Gastrocnemius medialis (tissue), 4 donors: Measurements from ENCODE around the gene TEX2. TPM values are rescaled to one million over a fixed set of nuclear protein-coding genes. Genes with fewer than 3 reads are reported as not detected.

Experiments
- ATAC-seq, 2 donors: fragments of 150-250 bp; one replicate each; pipeline ENCODE4 v1.9.1; 2016
- DNase-seq, 2 donors: peaks; one replicate each; pipeline ENCODE4 v3.0.0-alpha.2; 2019
- H3K27ac ChIP-seq, 4 donors: fragments of 200-600 bp; sonication (generic); 1 replicate in 1 of 4; 2 replicates in 3 of 4; pipeline ENCODE4 v1.5.1; 2016 to 2018; ENCODE audit warnings: mild to moderate bottlenecking in 2 of 4, moderate library complexity in 1 of 4
- H3K27me3 ChIP-seq, 3 donors: fragments of 200-600 bp; sonication (generic) in 2 of 3; 1 replicate in 1 of 3; 2 replicates in 2 of 3; pipeline versions ENCODE4 v1.5.1 to v1.6.0; 2016 to 2019; ENCODE audit warnings: mild to moderate bottlenecking in 1 of 3, moderate library complexity in 1 of 3
- H3K36me3 ChIP-seq, 2 donors: fragments of 200-600 bp; sonication (generic) in 1 of 2; one replicate each; pipeline ENCODE4 v1.5.1; 2017 to 2018
- H3K4me1 ChIP-seq, 2 donors: fragments of 200-600 bp; sonication (generic) in 1 of 2; one replicate each; pipeline ENCODE4 v1.5.1; 2016 to 2017; ENCODE audit warnings: mild to moderate bottlenecking in 2 of 2
- H3K4me3 ChIP-seq, 4 donors: fragments of 200-600 bp; sonication (generic) in 3 of 4; 1 replicate in 1 of 4; 2 replicates in 3 of 4; pipeline ENCODE4 v1.5.1; 2016 to 2019; ENCODE audit warnings: mild to moderate bottlenecking in 2 of 4
- H3K9me3 ChIP-seq, 3 donors: fragments of 200-600 bp; sonication (generic) in 2 of 3; 1 replicate in 1 of 3; 2 replicates in 2 of 3; pipeline ENCODE4 v1.5.1; 2016 to 2019
- POLR2A ChIP-seq, 2 donors: fragments of 450-650 bp; IDR thresholded peaks; one replicate each; pipeline ENCODE4 v1.6.1; 2017; ENCODE audit warnings: antibody characterized with exemption in 2 of 2, mild to moderate bottlenecking in 2 of 2, moderate library complexity in 2 of 2
- in situ Hi-C, 4 donors: fragments of 200-750 bp; cut with MboI; loops; one replicate each; pipeline versions ENCODE4 v1.15.0 to v1.8.0; 2017; ENCODE audit warnings: low sequenced_read_pairs in 4 of 4
- intact Hi-C: fragments of 100-400 bp; cut with DNase I; formaldehyde crosslinking; loops from one replicate; pipeline ENCODE4 v1.15.1; 2023; ENCODE audit warnings: low total_unique reads
- total RNA-seq, 4 donors: library from RNA; depleted of rRNA; stranded (reverse); fragments of >200 nt; gene quantifications; one replicate each; pipeline versions ENCODE4 v1.1.0 to v1.2.3, GENCODE V29; 2016
- TF ChIP-seq, protein P1 (sequence below), 5 experiments: fragments of 450-650 bp in 3 of 5; fragments of 200-600 bp in 2 of 5; sonication (generic) in 2 of 5; IDR thresholded peaks in 4 of 5; conservative IDR thresholded peaks in 1 of 5; 1 replicate in 4 of 5; 2 replicates in 1 of 5; pipeline ENCODE4 v1.5.1; 2016 to 2019; ENCODE audit warnings: antibody characterized with exemption in 5 of 5, mild to moderate bottlenecking in 3 of 5, moderate library complexity in 3 of 5

TEX2 gene
- total RNA-seq, 4 donors from 2014 or later: 39.0 to 91.1 (median 77.4) TPM

- Histone ChIP-seq H3K36me3 (peaks cover 0 to 6% of the 10 kb centered on the region in 2 donors), H3K4me3 (no peak overlapping the region), H3K4me1 (peaks cover 55 to 72% of the 10 kb centered on the region in 2 donors), H3K27ac (peak overlapping the region; percentile 98 to 99 (median 98)), H3K9me3 (no peaks in the 10 kb centered on the region), H3K27me3 (no peaks in the 10 kb centered on the region)
- in situ Hi-C loops: no loop called here
- no peak for TF ChIP-seq POLR2A (IDR thresholded peaks at IDR 0.05)
- TF ChIP-seq, protein P1, sequence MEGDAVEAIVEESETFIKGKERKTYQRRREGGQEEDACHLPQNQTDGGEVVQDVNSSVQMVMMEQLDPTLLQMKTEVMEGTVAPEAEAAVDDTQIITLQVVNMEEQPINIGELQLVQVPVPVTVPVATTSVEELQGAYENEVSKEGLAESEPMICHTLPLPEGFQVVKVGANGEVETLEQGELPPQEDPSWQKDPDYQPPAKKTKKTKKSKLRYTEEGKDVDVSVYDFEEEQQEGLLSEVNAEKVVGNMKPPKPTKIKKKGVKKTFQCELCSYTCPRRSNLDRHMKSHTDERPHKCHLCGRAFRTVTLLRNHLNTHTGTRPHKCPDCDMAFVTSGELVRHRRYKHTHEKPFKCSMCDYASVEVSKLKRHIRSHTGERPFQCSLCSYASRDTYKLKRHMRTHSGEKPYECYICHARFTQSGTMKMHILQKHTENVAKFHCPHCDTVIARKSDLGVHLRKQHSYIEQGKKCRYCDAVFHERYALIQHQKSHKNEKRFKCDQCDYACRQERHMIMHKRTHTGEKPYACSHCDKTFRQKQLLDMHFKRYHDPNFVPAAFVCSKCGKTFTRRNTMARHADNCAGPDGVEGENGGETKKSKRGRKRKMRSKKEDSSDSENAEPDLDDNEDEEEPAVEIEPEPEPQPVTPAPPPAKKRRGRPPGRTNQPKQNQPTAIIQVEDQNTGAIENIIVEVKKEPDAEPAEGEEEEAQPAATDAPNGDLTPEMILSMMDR (IDR thresholded peaks at IDR 0.05 in 4 of 5, conservative IDR thresholded peaks at IDR 0.05 in 1 of 5): no peak
- DNase-seq (no peak), ATAC-seq (no peak)
- intact Hi-C loops: no loop called here
These were observed 101.5 kb downstream of the TEX2 start for GRCh38 chr17:64161380-64162176.

DNA sequence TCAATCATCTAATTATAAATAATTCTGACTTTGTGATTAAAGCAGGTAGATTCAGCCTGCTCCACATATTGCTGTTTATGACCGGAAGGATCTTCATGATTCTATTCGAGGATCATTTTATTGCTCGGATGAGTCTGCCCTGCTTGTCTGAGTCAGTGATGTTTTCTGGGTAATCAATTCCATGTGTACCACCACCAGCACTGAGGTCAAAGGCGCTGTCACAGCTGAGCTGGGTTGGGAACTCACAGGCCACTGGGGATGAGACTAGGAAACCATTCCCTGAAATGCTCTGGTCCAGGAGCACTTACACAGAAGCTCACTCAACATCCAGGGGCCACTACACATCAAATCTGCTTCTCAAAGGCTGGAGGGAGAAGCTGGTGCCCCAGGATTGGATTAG, 102.7 kb downstream of the TEX2 start:
- Histone ChIP-seq H3K36me3 (peaks cover 0 to 6% of the 10 kb centered on the region in 2 donors), H3K4me3 (no peak overlapping the region), H3K27me3 (no peaks in the 10 kb centered on the region), H3K9me3 (no peaks in the 10 kb centered on the region), H3K27ac (peak overlapping the region; percentile 98 to 99 (median 98)), H3K4me1 (peaks cover 65 to 82% of the 10 kb centered on the region in 2 donors)
- TF ChIP-seq, protein P1 (IDR thresholded peaks at IDR 0.05 in 4 of 5, conservative IDR thresholded peaks at IDR 0.05 in 1 of 5): no peak
- TF ChIP-seq POLR2A (IDR thresholded peaks at IDR 0.05): no peak
- in situ Hi-C loops (no loop called here), intact Hi-C loops (no loop called here)
- DNase-seq (no peak), ATAC-seq (no peak)

- DNase-seq (peak in 1 of 2 donors; percentile 80), ATAC-seq (peak in 1 of 2 donors; percentile 22)
- Histone ChIP-seq H3K4me1 (peaks cover 79 to 96% of the 10 kb centered on the region in 2 donors), H3K27ac (peak overlapping the region; percentile 98 to 99 (median 98)), H3K9me3 (no peaks in the 10 kb centered on the region), H3K36me3 (peaks cover 0 to 6% of the 10 kb centered on the region in 2 donors), H3K4me3 (no peak overlapping the region), H3K27me3 (no peaks in the 10 kb centered on the region)
- intact Hi-C loops (no loop called here), in situ Hi-C loops (no loop called here)
- no peak for TF ChIP-seq POLR2A (IDR thresholded peaks at IDR 0.05)
- TF ChIP-seq, protein P1 (IDR thresholded peaks at IDR 0.05 in 4 of 5, conservative IDR thresholded peaks at IDR 0.05 in 1 of 5): no peak
These were observed 104.0 kb downstream of the TEX2 start for GRCh38 chr17:64158831-64159590.

DNA sequence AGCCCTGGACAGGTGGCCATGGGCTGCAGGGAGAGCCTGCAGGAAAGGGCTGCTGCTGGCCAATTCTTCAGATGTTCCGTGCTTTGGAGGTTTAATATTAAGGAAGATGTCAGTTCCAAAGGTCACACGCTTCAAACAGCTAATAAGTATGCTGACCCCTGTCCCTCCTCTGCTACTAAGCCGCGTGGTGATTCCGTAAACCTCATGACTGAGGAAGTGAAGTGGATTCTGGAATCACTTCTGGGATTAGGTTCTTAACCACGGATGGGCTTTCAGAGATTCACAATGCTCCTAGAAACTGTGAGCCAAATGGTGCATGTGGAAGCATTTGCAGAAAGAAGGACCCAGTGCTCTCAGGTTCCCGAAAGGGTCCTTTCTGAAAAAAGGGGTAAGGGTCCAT, 104.7 kb downstream of the TEX2 start:
- Histone ChIP-seq H3K27me3 (no peaks in the 10 kb centered on the region), H3K27ac (peak overlapping the region; percentile 98 to 99 (median 98)), H3K36me3 (peaks cover 0 to 6% of the 10 kb centered on the region in 2 donors), H3K9me3 (no peaks in the 10 kb centered on the region), H3K4me1 (peaks cover 85 to 96% of the 10 kb centered on the region in 2 donors), H3K4me3 (no peak overlapping the region)
- TF ChIP-seq, protein P1 (IDR thresholded peaks at IDR 0.05 in 4 of 5, conservative IDR thresholded peaks at IDR 0.05 in 1 of 5): no peak
- no peak for TF ChIP-seq POLR2A (IDR thresholded peaks at IDR 0.05)
- DNase-seq: no peak
- intact Hi-C loops (no loop called here), in situ Hi-C loops (no loop called here)
- no peak for ATAC-seq
